NT2/D1 (cell line): ENCODE data around the gene KMT2E.

Experiments used
- SUZ12 ChIP-seq: IDR thresholded peaks from 2 replicates; pipeline ENCODE4 v1.6.1; 2011; ENCODE audit not compliant: insufficient read length, insufficient read depth; ENCODE audit errors: extremely low read depth
- ZNF274 ChIP-seq: IDR thresholded peaks from 2 replicates; pipeline ENCODE4 v1.6.1; 2011; ENCODE audit warnings: mild to moderate bottlenecking, low read depth, low read length

- TF ChIP-seq SUZ12: no peak
- TF ChIP-seq ZNF274: no peak
Measured at GRCh38 chr7:105055084-105055483, 41.1 kb downstream of the KMT2E start.
